GM18526 (cell line): ENCODE data around the gene SLC8A1.

ENCODE experiments used
- POLR2A ChIP-seq: IDR thresholded peaks from 3 replicates; pipeline ENCODE4 v1.6.1; 2011; ENCODE audit not compliant: insufficient read length; ENCODE audit errors: extremely low read depth

The SLC8A1 gene

DNA sequence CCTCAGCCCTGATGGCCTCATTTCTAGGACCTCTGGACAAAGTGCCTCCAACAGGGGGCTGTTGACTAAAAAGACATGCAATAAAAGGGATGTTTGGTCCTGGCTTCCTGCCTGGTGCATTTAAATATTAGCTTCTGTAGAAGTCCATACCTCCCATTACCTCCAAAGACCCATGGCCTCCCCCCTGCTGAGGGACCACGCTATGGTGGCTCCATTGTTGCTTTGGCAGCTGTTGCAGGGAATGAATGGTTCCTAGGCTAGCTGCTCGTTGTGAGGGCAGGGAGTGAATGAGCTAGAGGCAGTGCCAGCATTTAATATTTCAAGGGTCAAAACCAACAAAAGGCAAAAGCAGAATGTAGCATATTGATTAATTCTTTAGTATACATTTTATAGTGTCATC is 285.9 kb downstream of the SLC8A1 start:
- no peak for TF ChIP-seq POLR2A

DNA sequence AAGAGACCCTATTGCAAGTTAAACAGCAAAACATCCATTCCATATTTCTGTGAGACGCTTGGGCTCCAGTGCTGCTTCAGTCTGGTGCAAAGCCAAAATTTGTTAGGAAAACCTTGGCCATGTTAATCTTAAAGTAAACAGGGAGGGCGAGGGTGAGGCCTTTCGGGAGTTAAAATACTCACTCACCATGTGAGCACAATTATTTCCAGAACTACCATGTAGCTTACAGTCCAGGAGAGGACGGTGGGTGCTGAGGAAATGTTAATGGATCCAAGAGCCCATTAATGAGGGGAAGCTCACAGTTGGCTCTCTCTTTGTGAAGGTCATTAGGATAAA is 286.4 kb downstream of the SLC8A1 start:
- no peak for TF ChIP-seq POLR2A

DNA sequence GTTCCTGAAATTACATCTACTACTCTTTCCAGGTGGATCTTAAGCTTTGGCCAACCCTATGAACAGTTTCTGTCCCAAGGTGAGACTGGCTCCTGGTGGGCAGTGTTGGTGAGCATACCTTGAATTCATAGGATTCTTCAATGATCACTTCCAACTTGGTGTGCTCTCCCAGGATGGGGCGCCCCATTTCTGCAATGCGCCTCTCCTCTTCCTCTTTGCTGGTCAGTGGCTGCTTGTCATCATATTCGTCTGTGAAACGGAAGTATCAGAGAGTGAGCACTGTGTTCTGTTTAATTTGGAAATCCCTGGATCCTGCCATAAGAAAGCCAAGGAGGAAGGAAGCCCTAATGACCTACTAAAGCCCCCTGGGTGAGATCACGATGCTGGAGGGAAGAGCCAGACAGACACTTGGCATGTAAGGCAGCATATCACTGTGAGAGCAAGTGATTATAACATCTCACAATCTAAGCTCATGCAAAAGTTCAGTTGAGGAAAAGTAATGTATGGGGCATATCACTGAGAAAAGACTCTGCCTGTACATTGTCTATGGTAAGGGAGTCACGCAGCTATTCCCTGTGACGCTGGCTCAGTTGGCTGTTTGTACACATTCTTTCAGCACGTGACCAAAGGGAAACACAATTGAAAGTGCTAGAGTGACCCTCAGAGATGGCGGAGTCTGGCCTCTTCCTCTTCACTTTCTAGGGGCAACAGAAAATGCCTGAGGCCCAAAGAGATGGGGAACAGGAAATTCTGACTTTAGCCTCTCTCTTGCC is 287.0 kb downstream of the SLC8A1 start:
- no peak for TF ChIP-seq POLR2A

DNA sequence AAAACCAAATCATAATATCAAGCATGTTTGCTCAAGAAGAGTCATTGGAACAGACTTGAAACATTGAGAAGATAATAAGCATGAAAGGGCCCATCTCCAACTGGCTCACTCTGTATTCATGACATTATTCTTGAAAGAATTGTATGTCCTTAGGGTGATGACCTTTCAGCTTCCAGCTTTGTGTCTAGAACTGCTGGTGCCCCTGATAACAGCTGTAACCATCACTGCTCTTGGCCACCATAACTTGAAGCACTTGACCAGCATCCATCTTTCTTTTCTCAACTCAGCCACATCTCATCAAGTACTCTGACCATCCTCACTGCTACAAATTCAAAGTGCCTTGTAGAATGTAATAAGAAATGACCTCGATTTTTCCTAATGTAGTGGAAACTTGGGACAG is 289.9 kb downstream of the SLC8A1 start:
- no peak for TF ChIP-seq POLR2A

DNA sequence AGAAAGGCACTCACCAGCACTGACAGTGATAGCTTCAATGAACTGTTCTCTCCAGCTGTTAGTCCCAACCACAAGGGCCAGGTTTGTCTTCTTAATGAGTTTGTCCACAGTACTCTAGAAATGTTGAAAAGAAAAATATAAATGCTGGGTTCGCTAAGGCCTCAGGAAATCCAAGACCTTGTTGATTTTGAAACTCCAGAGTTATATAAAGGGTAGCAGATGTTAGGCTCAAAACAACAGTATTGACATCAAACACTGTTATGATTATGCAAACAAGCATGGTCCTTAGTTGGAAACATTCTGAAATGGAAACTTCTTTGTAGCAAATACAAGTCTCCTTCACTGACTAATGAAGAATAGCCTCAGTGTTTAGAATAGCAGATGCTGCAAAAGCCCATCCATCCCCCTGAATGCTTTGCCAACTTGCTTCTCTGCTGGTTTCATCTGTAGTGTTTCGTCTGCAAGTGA is 291.1 kb downstream of the SLC8A1 start:
- no peak for TF ChIP-seq POLR2A

DNA sequence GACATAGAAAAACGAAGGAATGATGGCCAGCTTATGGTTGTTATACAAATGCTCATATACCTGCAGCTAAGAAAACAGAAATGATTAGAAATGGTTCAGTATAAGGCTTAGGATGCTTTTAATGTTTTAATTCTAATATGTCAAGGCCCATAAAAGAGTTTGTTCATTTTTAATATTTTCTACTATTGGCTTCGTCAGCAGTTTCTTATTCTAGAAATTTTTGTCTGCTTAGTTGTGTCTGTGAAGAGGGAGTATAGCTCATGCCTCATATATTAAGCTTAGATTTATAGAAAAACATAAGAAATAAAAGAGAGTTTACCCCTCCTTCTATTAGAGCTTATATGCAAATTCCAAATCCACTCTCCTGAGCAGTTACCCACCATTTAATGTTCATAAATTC is 292.6 kb downstream of the SLC8A1 start:
- no peak for TF ChIP-seq POLR2A

DNA sequence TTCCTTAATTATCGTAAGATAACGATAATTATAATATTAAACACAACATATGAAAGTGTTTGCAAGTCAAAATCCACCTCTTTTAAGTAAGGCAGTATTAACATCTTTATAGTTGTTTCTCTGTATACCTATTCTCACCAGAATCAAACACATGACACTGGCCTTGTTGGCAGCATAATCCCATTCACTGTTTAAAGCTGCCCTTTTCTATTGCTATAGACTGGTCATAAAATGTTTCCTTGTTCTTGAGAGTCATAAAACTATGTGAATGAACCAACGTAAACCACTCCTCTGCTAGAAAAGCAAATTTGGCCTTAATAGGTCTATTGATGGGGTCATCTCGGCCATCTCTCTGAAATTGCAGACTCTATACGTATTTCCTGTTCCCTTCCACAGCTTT is 293.1 kb downstream of the SLC8A1 start:
- no peak for TF ChIP-seq POLR2A

DNA sequence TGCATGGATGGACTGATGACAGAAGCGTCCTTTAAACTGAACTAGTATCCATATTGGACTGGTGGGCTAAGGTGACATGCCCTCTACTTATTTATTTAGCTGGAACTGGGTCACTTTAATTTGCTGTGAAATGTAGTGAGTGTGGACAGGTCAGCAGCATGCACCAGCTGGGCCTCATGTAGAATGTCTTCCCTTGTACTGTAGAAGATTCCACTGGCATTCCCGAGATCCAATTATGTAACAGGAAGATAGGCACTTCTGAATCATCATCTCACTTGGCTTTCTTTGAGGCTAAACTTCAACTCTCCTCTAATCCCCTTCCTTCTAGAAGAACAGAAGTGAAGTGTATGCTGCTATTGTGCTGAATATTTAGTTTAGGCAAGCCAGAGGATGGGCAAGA is 296.2 kb downstream of the SLC8A1 start:
- TF ChIP-seq POLR2A = no peak

DNA sequence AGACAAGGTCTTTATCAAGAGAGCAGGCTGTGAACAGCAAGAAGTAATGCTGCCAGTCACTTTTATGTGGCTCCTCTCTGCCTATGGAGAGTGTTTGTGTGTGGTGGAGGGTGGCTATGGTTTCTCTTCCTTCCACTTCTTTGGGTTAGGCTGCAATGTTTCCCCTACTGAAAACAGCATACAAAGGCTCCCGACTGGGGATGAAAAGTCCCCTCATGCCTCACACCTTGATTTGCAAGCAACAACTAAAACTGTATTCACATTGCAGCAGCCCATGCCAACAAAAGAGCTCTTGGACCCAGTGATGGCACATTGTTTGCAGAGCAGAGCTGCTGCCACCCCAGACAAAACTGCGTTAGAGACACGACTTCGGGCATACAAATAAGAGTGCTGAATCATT is 301.6 kb downstream of the SLC8A1 start:
- TF ChIP-seq POLR2A = no peak

DNA sequence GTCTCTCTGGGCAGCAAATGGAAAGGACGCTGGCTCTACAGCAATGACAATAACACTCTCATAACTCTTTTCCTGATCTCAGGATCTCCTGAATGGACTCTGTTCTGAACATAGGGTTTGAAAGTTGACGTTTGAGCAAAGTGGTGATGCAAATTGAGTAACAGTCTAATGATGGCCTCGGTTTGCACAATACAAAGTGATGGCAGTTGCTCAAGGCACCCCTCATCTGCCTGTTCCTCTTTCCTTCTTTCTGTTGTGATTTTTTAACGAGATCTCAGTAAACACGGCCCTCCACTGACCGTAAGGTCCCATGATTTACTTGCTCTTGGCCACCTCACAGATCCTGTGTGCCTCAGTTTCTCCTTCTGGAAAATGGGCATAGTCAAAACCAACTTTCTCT is 303.6 kb downstream of the SLC8A1 start:
- TF ChIP-seq POLR2A = no peak

DNA sequence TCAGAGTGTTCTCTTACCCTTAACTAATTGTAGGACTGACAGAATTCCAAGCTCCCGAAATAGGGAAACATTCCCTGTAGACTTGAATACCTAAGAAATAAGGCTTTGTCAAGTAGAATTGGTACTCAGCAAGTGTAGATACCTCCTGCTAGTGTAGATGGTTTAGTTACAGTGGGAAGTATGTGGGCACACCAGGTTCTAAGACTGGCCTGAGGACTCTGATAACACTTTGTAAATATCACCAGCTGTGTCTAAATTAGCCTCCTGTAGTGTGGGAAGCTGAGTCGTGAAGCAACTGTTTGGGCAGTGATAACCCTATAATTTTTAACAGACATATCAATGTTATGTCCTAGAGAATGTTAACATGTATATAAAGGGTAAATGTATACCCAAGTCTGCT is 304.5 kb downstream of the SLC8A1 start:
- no peak for TF ChIP-seq POLR2A

DNA sequence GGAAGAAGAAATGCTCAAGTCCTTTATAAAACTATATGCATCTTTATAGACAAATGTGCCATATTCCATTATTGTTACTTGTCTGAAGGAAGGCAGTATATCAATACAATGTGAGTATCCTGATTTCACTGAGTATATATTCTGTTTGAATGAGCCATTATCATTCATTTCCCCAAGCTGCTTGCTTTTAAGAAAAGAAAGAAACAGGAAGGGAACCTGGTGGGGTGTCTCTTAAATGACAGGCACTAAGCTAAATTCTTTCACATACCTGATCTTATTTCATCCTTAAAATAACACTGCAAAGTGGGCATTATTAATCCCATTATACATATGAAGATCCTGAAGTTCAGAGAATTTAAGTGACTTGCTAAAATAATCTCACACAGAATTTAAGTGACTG is 307.9 kb downstream of the SLC8A1 start:
- TF ChIP-seq POLR2A = no peak

DNA sequence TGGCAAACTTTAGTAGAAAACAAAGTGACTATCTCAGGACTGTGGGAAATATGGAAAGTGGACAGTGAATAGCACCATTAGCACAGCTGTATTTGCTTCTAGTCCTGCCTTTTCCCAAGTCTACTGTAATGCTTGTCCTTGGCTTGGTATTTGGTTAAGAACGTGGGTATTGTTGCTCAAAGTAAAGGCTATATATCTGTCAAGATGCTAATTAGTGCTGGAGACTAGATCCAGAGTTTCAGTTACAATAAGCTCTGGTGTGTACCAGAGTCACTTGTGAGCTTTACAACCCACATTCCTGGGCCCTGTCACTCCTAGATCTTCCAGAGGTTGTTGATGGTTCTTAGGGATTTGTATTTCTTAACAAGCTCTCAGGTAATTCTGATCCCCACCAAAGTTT is 313.6 kb downstream of the SLC8A1 start:
- TF ChIP-seq POLR2A = no peak

DNA sequence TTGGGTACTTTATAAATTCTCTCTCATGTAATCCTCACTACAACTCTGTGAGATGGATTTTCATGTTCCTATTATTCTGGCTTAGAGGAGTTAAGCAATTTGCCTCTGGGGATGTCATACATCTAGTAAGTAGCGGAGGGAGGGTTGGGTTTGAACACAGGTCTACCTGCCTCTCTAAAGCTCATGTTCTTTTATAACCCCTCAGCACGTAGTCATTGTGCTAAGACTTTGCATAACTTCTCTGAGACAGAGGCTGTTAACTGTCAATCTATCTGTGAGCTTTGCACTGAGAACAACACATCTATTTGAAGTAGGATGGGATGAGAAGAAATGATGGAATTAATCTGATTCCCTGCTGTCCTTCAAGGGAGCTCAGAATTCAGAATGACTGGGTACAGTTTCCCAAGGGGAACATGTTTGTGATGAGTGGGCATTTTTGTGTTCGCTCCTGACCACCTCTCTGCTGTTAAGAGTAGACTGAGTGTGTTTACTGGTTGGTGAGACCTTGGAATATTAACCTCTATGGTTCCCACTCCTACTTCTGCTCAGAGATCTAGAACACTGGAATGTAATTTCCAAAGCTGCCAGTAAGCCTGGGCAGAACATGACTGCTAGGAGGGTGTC is 320.7 kb downstream of the SLC8A1 start:
- no peak for TF ChIP-seq POLR2A

DNA sequence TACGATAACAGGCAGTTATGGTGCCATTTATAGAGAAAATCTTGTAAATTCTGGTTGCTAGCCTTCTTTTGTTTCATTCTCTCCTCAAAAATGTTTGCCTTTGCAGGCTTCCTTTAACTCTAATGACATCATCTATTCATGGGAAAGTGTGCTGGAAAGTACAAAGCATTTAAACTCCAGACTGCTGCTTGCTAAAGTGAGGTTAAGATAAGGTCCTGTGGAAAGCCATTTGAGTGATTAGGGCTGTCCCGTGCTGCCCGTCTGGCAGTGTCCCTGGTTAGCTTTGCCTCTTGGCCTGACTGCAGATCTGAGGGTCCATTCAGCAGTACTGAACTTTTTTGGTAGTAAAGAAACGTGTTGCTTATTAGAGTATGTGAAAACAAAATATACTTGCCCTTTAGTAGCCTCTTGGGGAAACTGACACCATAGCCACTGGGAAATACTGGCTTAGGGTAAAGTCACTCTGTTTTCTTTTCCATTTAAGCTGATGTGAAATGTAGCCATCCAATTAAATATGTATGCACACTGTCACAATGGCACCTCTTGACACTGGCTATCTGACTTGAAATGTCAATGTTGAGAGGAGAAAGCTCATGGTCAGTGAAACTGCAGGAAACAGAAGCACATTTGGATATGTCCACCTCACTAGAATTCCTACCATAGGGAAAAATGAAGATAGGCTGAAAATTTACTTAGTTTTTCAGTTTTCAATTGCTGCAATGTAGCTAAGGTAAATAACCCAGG is 321.5 kb downstream of the SLC8A1 start:
- TF ChIP-seq POLR2A = no peak

DNA sequence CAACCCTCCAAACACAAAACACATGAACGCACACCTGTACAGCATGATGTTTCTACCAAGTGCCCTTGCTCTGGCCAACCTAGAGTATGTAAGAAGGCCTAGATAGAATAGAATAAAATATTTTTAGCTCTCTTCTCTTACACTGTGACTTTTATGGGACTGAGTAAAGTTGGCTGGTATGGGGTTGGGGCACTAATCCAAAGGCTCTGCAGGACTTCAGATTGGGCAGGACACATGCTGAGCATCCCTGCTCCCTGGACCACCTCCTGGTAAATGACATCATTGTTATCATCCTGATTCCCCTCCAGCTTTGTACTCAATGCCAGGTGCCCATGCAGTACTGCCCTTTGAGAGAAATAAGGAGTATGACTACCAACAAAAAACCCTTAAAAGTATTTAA is 322.2 kb downstream of the SLC8A1 start:
- no peak for TF ChIP-seq POLR2A
